ENCODE data around the gene CABLES2.

The CABLES2 gene

GRCh38 chr20:62403331-62403730 is 3.8 kb downstream of the CABLES2 start:
- no peak for DNase-seq

- DNase-seq, result no peak
Observed at GRCh38 chr20:62402456-62403150, 4.5 kb downstream of the CABLES2 start.

- DNase-seq, result no peak
Observed at GRCh38 chr20:62401331-62401779, 5.7 kb downstream of the CABLES2 start.

GRCh38 chr20:62400541-62400940 is 6.5 kb downstream of the CABLES2 start:
- DNase-seq, result no peak

- DNase-seq, result no peak
Observed at GRCh38 chr20:62400021-62400420, 7.1 kb downstream of the CABLES2 start.

- DNase-seq, result no peak
Observed at GRCh38 chr20:62398120-62398821, 8.8 kb downstream of the CABLES2 start.

- DNase-seq, result no peak
Observed at GRCh38 chr20:62396367-62397239, 10.5 kb downstream of the CABLES2 start.

GRCh38 chr20:62395311-62396242 is 11.5 kb downstream of the CABLES2 start:
- no peak for DNase-seq

GRCh38 chr20:62394248-62395245 is 12.5 kb downstream of the CABLES2 start:
- no peak for DNase-seq

GRCh38 chr20:62393830-62394229 is 13.3 kb downstream of the CABLES2 start:
- DNase-seq, result no peak

GRCh38 chr20:62393335-62393665 is 13.8 kb downstream of the CABLES2 start:
- DNase-seq, result no peak

GRCh38 chr20:62392621-62393334 is 14.3 kb downstream of the CABLES2 start:
- no peak for DNase-seq

GRCh38 chr20:62392077-62392418 is 15.0 kb downstream of the CABLES2 start:
- no peak for DNase-seq

- no peak for DNase-seq
Observed at GRCh38 chr20:62391165-62392076, 15.7 kb downstream of the CABLES2 start.

- DNase-seq, result no peak
Observed at GRCh38 chr20:62390317-62391164, 16.5 kb downstream of the CABLES2 start.

- DNase-seq, result no peak
Observed at GRCh38 chr20:62389601-62390087, 17.4 kb downstream of the CABLES2 start.

GRCh38 chr20:62388839-62389600 is 18.1 kb downstream of the CABLES2 start:
- DNase-seq, result no peak
